ENCODE measurements around the gene B4GALT1.
"Not testable (repeated sequence)": the region's sequence is repeated elsewhere in the genome, so short reads cannot be mapped to it uniquely, and the experiment has no call there.

B4GALT1 gene

DNA sequence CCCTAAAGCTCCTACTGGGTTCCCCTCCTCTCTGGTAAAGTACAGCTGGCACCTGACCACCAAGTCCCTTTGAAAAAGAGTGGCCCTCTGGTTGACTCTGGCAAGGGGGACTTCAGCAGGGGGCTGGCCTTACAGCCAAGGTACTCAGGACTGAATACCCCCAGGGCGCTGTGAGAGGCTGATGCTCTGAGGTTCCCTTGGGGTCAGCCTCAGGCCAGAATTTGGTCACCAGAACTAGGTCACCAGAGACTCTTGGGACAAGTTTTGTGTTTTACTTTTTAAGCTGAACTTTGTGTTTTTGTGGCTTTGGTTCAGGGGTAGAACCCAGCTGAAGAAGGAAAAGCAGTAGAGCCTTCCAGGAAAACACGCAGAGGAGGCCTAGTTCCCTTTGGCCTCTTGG lies 67.4 kb downstream of the B4GALT1 start:
- Histone ChIP-seq H3K36me3 (replicated peaks; ENCODE audit: insufficient read depth, low read length) (no peaks in the 10 kb centered on the region), H2AFZ (ENCODE audit: low read length) (no peak overlapping the region), H3F3A (ENCODE audit: insufficient read depth, low read length) (no peaks in the 10 kb centered on the region), H3K9ac (ENCODE audit: low read length) (no peak overlapping the region), H3K27ac (ENCODE audit: low read length) (no peak overlapping the region), H3K9me3 (replicated peaks; ENCODE audit: insufficient read depth, low read length) (no peaks in the 10 kb centered on the region), H4K20me1 (ENCODE audit: insufficient read depth, low read length) (no peaks in the 10 kb centered on the region), H3K27me3 (replicated peaks; ENCODE audit: insufficient read depth, low read length) (no peaks in the 10 kb centered on the region), H3K9me2 (replicated peaks; ENCODE audit: insufficient read depth, low read length) (no peaks in the 10 kb centered on the region), H3K79me2 (ENCODE audit: low read length) (no peaks in the 10 kb centered on the region), H3K4me1 (ENCODE audit: low read length) (no peaks in the 10 kb centered on the region), H3K4me2 (ENCODE audit: low read depth, low read length) (no peak overlapping the region), H3K4me3 (ENCODE audit: low read length) (no peak overlapping the region)
- TF ChIP-seq EZH2 (optimal IDR thresholded peaks at IDR 0.05; ENCODE audit: low read depth, low read length), result no peak
- TF ChIP-seq, protein P1, sequence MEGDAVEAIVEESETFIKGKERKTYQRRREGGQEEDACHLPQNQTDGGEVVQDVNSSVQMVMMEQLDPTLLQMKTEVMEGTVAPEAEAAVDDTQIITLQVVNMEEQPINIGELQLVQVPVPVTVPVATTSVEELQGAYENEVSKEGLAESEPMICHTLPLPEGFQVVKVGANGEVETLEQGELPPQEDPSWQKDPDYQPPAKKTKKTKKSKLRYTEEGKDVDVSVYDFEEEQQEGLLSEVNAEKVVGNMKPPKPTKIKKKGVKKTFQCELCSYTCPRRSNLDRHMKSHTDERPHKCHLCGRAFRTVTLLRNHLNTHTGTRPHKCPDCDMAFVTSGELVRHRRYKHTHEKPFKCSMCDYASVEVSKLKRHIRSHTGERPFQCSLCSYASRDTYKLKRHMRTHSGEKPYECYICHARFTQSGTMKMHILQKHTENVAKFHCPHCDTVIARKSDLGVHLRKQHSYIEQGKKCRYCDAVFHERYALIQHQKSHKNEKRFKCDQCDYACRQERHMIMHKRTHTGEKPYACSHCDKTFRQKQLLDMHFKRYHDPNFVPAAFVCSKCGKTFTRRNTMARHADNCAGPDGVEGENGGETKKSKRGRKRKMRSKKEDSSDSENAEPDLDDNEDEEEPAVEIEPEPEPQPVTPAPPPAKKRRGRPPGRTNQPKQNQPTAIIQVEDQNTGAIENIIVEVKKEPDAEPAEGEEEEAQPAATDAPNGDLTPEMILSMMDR (IDR thresholded peaks at IDR 0.05; ENCODE audit: low read length), result no peak
- no peak for TF ChIP-seq EZH2phosphoT487 (IDR thresholded peaks at IDR 0.05; ENCODE audit: low read length)
- no peak for DNase-seq

DNA sequence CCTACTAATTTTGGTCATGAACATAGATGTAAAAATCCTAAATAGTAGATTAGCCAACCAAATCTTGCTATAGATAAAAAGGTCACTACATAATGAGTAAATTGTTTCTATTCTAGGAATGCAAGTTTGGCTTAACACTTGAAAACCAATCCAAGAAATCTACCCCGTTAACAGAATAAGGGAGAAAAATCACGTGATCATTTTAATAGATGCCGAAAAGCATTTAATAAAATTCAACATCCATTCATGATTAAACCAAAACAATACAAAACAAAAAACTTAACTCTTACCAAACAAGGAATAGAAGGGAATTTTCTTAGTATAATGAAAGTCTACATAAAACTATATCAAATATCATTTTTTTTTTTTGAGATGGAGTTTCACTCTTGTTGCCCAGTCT lies 69.9 kb downstream of the B4GALT1 start:
- H3K27me3 ChIP-seq (replicated peaks; ENCODE audit: insufficient read depth, low read length), result no peaks in the 10 kb centered on the region
- H3K9me3 ChIP-seq (replicated peaks; ENCODE audit: insufficient read depth, low read length), result no peaks in the 10 kb centered on the region
- no peak overlapping the region for H3K4me2 ChIP-seq (ENCODE audit: low read depth, low read length)
- H3K27ac ChIP-seq (ENCODE audit: low read length), result no peak overlapping the region
- no peak overlapping the region for H3K9ac ChIP-seq (ENCODE audit: low read length)
- no peaks in the 10 kb centered on the region for H3K9me2 ChIP-seq (replicated peaks; ENCODE audit: insufficient read depth, low read length)
- H3K4me1 ChIP-seq (ENCODE audit: low read length), result no peaks in the 10 kb centered on the region
- H4K20me1 ChIP-seq (ENCODE audit: insufficient read depth, low read length), result no peaks in the 10 kb centered on the region
- no peak overlapping the region for H3K4me3 ChIP-seq (ENCODE audit: low read length)
- H3F3A ChIP-seq (ENCODE audit: insufficient read depth, low read length), result no peaks in the 10 kb centered on the region
- no peak for TF ChIP-seq EZH2 (optimal IDR thresholded peaks at IDR 0.05; ENCODE audit: low read depth, low read length)
- H3K79me2 ChIP-seq (ENCODE audit: low read length), result no peaks in the 10 kb centered on the region
- H3K36me3 ChIP-seq (replicated peaks; ENCODE audit: insufficient read depth, low read length), result no peaks in the 10 kb centered on the region
- DNase-seq, result no peak
- no peak overlapping the region for H2AFZ ChIP-seq (ENCODE audit: low read length)

DNA sequence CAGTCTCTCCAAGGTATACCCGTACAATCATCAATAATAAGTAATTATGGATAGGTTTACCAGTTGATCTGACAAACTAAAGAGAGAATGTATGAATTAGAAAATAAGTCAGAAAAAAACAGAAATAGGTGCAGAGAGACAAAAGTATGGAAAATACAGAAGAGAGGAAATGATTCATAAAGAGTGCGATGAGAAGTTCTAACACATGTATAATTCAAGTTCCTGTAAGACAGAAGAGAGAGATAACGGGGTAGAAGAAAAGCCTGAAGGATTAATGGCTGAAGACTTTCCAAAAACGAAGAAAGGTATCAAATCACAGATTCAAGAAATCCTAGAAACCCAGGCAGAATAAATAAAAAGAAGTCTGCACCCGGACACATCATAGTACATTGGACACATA lies 74.5 kb downstream of the B4GALT1 start:
- no peaks in the 10 kb centered on the region for H3K9me3 ChIP-seq (replicated peaks; ENCODE audit: insufficient read depth, low read length)
- TF ChIP-seq EZH2phosphoT487 (IDR thresholded peaks at IDR 0.05; ENCODE audit: low read length) (no peak), EZH2 (optimal IDR thresholded peaks at IDR 0.05; ENCODE audit: low read depth, low read length) (no peak)
- TF ChIP-seq, protein P1 (IDR thresholded peaks at IDR 0.05; ENCODE audit: low read length), result no peak
- H3K9me2 ChIP-seq (replicated peaks; ENCODE audit: insufficient read depth, low read length), result no peaks in the 10 kb centered on the region
- H3K4me2 ChIP-seq (ENCODE audit: low read depth, low read length), result no peak overlapping the region
- H3K27me3 ChIP-seq (replicated peaks; ENCODE audit: insufficient read depth, low read length), result no peaks in the 10 kb centered on the region
- H3K36me3 ChIP-seq (replicated peaks; ENCODE audit: insufficient read depth, low read length), result no peaks in the 10 kb centered on the region
- no peak overlapping the region for H2AFZ ChIP-seq (ENCODE audit: low read length)
- no peaks in the 10 kb centered on the region for H3K4me1 ChIP-seq (ENCODE audit: low read length)
- H3F3A ChIP-seq (ENCODE audit: insufficient read depth, low read length), result no peaks in the 10 kb centered on the region
- H3K79me2 ChIP-seq (ENCODE audit: low read length), result no peaks in the 10 kb centered on the region
- no peak for DNase-seq
- H3K4me3 ChIP-seq (ENCODE audit: low read length), result no peak overlapping the region
- H3K9ac ChIP-seq (ENCODE audit: low read length), result no peak overlapping the region
- no peak overlapping the region for H3K27ac ChIP-seq (ENCODE audit: low read length)
- no peaks in the 10 kb centered on the region for H4K20me1 ChIP-seq (ENCODE audit: insufficient read depth, low read length)

DNA sequence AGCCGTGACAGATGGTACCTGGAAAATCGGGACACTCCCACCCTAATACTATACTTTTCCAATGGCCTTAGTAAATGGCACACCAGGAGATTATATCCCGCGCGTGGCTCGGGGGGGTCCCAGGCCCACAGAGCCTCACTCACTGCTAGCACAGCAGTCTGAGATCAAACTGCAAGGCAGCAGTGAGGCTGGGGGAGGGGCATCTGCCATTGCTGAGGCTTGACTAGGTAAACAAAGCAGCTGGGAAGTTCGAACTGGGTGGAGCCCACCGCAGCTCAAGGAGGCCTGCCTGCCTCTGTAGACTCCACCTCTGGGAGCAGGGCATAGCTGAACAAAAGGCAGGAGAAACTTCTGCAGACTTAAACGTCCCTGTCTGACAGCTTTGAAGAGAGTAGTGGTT lies 81.5 kb downstream of the B4GALT1 start:
- DNase-seq; H3K36me3 ChIP-seq (replicated peaks; ENCODE audit: insufficient read depth, low read length); H2AFZ ChIP-seq (ENCODE audit: low read length); H3K27ac ChIP-seq (ENCODE audit: low read length); H3K4me1 ChIP-seq (ENCODE audit: low read length); H3K9ac ChIP-seq (ENCODE audit: low read length); H3F3A ChIP-seq (ENCODE audit: insufficient read depth, low read length); H3K27me3 ChIP-seq (replicated peaks; ENCODE audit: insufficient read depth, low read length); H3K4me2 ChIP-seq (ENCODE audit: low read depth, low read length); H3K4me3 ChIP-seq (ENCODE audit: low read length); H4K20me1 ChIP-seq (ENCODE audit: insufficient read depth, low read length); H3K9me3 ChIP-seq (replicated peaks; ENCODE audit: insufficient read depth, low read length); H3K79me2 ChIP-seq (ENCODE audit: low read length); H3K9me2 ChIP-seq (replicated peaks; ENCODE audit: insufficient read depth, low read length): not testable (repeated sequence)
